ENCODE measurements around the gene ADGRF3.

GRCh38 chr2:26299471-26300101 is 47.0 kb downstream of the ADGRF3 start:
- no peak for TF ChIP-seq CTCF (IDR thresholded peaks at IDR 0.05; ENCODE audit: low read length)
- no peak for TF ChIP-seq EZH2 (IDR thresholded peaks at IDR 0.05; ENCODE audit: borderline replicate concordance, low read length)

All from OCI-LY1 (cell line).